MM.1S (cell line): ENCODE measurements around the gene EPHB6.

Experiments used
- DNase-seq: peaks from one replicate; pipeline ENCODE4 v3.0.0-alpha.2; 2015
- H2AFZ ChIP-seq: fragments of 300-600 bp; sonication (generic); 2 replicates; pipeline ENCODE4 v1.6.0; 2016; ENCODE audit warnings: antibody characterized with exemption, low read length
- H3F3A ChIP-seq: fragments of 300-600 bp; sonication (generic); 2 replicates; pipeline ENCODE4 v1.6.1; 2016; ENCODE audit warnings: mild to moderate bottlenecking, antibody characterized with exemption, low read length, moderate library complexity, mixed read lengths; ENCODE audit not compliant: insufficient read depth
- H3K27ac ChIP-seq: fragments of 300-600 bp; sonication (generic); 2 replicates; pipeline ENCODE4 v1.5.1; 2016; ENCODE audit warnings: mild to moderate bottlenecking, low read length
- H3K27me3 ChIP-seq: fragments of 300-600 bp; sonication (generic); replicated peaks from 2 replicates; pipeline ENCODE4 v1.6.0; 2016; ENCODE audit warnings: low read length; ENCODE audit not compliant: insufficient read depth
- H3K36me3 ChIP-seq: fragments of 300-600 bp; sonication (generic); replicated peaks from 2 replicates; pipeline ENCODE4 v1.6.1; 2016; ENCODE audit warnings: mild to moderate bottlenecking, low read length, mixed read lengths; ENCODE audit not compliant: insufficient read depth
- H3K4me1 ChIP-seq: fragments of 300-600 bp; sonication (generic); 2 replicates; pipeline ENCODE4 v1.6.1; 2016; ENCODE audit warnings: low read length, mixed read lengths
- H3K4me2 ChIP-seq: fragments of 300-600 bp; sonication (generic); 2 replicates; pipeline ENCODE4 v1.6.0; 2016; ENCODE audit warnings: low read depth, low read length
- H3K4me3 ChIP-seq: fragments of 300-600 bp; sonication (generic); 2 replicates; pipeline ENCODE4 v1.5.1; 2016; ENCODE audit warnings: low read length, mixed read lengths
- H3K79me2 ChIP-seq: fragments of 300-600 bp; sonication (generic); 2 replicates; pipeline ENCODE4 v1.6.1; 2016; ENCODE audit warnings: mixed run types, low read length, mixed read lengths
- H3K9ac ChIP-seq: fragments of 300-600 bp; sonication (generic); 2 replicates; pipeline ENCODE4 v1.6.1; 2016; ENCODE audit warnings: low read length, mixed read lengths
- H3K9me2 ChIP-seq: fragments of 300-600 bp; sonication (generic); replicated peaks from 2 replicates; pipeline ENCODE4 v1.6.1; 2016; ENCODE audit warnings: mild to moderate bottlenecking, low read length, mixed read lengths; ENCODE audit not compliant: insufficient read depth
- H3K9me3 ChIP-seq: fragments of 300-600 bp; sonication (generic); replicated peaks from 2 replicates; pipeline ENCODE4 v1.6.1; 2016; ENCODE audit warnings: mild to moderate bottlenecking, low read length, mixed read lengths; ENCODE audit not compliant: insufficient read depth
- H4K20me1 ChIP-seq: fragments of 300-600 bp; sonication (generic); 2 replicates; pipeline ENCODE4 v1.6.1; 2016; ENCODE audit warnings: mild to moderate bottlenecking, low read length, moderate library complexity, mixed read lengths; ENCODE audit not compliant: insufficient read depth
- CTCF ChIP-seq: fragments of 300-600 bp; sonication (generic); IDR thresholded peaks from 2 replicates; pipeline ENCODE4 v1.5.1; 2016; ENCODE audit warnings: antibody characterized with exemption, low read length, mixed read lengths
- EZH2 ChIP-seq: fragments of 300-600 bp; sonication (generic); optimal IDR thresholded peaks from 2 replicates; pipeline ENCODE3; 2017; ENCODE audit warnings: low read depth, mild to moderate bottlenecking, antibody characterized with exemption, low read length, mixed read lengths
- EZH2phosphoT487 ChIP-seq: fragments of 300-600 bp; sonication (generic); IDR thresholded peaks from 2 replicates; pipeline ENCODE4 v1.6.1; 2018; ENCODE audit warnings: antibody characterized with exemption, low read length

The EPHB6 gene

GRCh38 chr7:142908290-142908689 is 53.4 kb downstream of the EPHB6 start:
- Histone ChIP-seq H3K27ac (no peak overlapping the region), H3K9ac (no peak overlapping the region), H4K20me1 (no peaks in the 10 kb centered on the region), H3K36me3 (no peaks in the 10 kb centered on the region), H3K9me3 (no peaks in the 10 kb centered on the region), H3K4me1 (0 out of 2 replicates have a peak, but pooled peaks cover 8% of the 10 kb centered on the region), H2AFZ (no peak overlapping the region), H3K4me3 (no peak overlapping the region), H3K9me2 (no peaks in the 10 kb centered on the region), H3F3A (no peaks in the 10 kb centered on the region), H3K79me2 (no peaks in the 10 kb centered on the region), H3K27me3 (no peaks in the 10 kb centered on the region), H3K4me2 (no peak overlapping the region)
- no peak for DNase-seq
- TF ChIP-seq EZH2phosphoT487 (no peak), EZH2 (no peak), CTCF (no peak)

GRCh38 chr7:142908921-142909890 is 54.3 kb downstream of the EPHB6 start:
- no peaks in the 10 kb centered on the region for H4K20me1 ChIP-seq
- no peaks in the 10 kb centered on the region for H3K9me2 ChIP-seq
- no peak overlapping the region for H3K27ac ChIP-seq
- no peaks in the 10 kb centered on the region for H3F3A ChIP-seq
- no peak overlapping the region for H3K9ac ChIP-seq
- H3K4me2 ChIP-seq, result no peak overlapping the region
- no peaks in the 10 kb centered on the region for H3K27me3 ChIP-seq
- no peaks in the 10 kb centered on the region for H3K9me3 ChIP-seq
- peak; percentile 57 for DNase-seq
- H2AFZ ChIP-seq, result peak overlapping the region; percentile 39; the same call in 1 of the 2 replicates
- no peaks in the 10 kb centered on the region for H3K36me3 ChIP-seq
- H3K79me2 ChIP-seq, result no peaks in the 10 kb centered on the region
- no peak overlapping the region for H3K4me3 ChIP-seq
- no peak for TF ChIP-seq EZH2phosphoT487
- TF ChIP-seq EZH2, result no peak
- peak; percentile 82 for TF ChIP-seq CTCF
- 0 out of 2 replicates have a peak, but pooled peaks cover 8% of the 10 kb centered on the region for H3K4me1 ChIP-seq

DNA sequence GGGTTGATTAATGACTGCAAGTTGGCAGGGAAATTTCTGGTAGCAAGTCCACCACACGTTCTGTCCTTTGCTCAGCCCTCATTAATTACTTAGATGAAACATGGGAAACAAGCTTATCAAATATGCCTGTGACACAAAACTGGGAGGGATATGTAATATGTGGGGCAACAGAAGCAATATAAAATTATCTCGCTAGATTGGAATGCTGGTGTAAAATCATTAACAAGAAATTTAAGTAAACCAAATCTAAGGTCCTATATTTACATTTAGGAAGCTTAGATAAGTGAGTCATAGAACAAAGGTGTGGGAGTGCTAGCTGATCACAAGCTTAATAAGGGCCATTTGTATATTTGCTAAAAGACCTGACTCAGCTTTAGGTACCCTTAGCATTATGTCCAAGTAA is 55.2 kb downstream of the EPHB6 start:
- H3F3A ChIP-seq, result no peaks in the 10 kb centered on the region
- no peak overlapping the region for H3K4me3 ChIP-seq
- no peak overlapping the region for H3K9ac ChIP-seq
- H3K4me1 ChIP-seq, result 0 out of 2 replicates have a peak, but pooled peaks cover 8% of the 10 kb centered on the region
- no peak overlapping the region for H2AFZ ChIP-seq
- H3K79me2 ChIP-seq, result no peaks in the 10 kb centered on the region
- no peak overlapping the region for H3K4me2 ChIP-seq
- no peak overlapping the region for H3K27ac ChIP-seq
- H3K27me3 ChIP-seq, result no peaks in the 10 kb centered on the region
- no peaks in the 10 kb centered on the region for H3K9me3 ChIP-seq
- no peaks in the 10 kb centered on the region for H3K36me3 ChIP-seq
- TF ChIP-seq CTCF (no peak), EZH2phosphoT487 (no peak), EZH2 (no peak)
- DNase-seq, result no peak
- H3K9me2 ChIP-seq, result no peaks in the 10 kb centered on the region
- H4K20me1 ChIP-seq, result no peaks in the 10 kb centered on the region
